HG03521 (cell line): ENCODE results near the gene TTC21A.

Experiments
- ATAC-seq: cut with Tn5 transposase; IDR thresholded peaks from one replicate; pipeline ENCODE4 v1.9.1; 2021; ENCODE audit warnings: mild to moderate bottlenecking, moderate library complexity; ENCODE audit not compliant: unreplicated experiment

TTC21A gene

DNA sequence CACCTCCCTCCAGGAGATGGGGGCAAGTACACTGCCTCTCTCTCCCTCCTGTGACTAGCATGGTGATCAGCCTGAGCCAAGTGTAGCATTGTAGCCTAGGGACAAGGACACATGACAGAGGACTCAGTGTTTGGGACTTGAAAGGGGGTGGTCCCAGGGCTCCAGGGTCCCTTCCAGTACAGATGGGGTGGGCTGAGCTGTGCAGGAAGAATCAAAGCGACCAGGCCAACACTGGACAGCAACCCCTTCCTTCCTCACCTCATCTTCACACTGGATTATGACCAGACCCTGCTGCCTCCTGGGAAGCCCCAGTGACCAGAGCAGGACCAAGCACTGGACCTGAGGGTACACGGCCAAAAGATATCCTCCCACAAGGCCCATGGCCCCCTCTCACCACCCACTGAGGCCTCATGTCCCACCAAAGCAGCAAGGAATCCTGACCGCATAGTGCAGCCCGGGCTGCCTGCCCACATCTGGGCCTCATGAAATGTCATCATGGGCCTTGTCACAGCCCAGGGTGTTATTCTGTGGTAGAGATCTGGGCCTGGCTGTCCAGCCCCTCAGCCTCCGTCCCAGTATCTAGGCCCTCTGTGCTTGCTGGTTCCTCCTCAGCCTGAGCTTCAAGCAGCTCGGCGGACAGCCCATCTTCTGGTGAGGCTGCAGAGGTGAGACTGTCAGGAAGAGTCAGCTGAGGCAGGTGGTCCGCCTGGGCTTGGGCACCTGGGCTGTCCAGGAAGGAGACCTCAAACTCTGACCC, 9.6 kb upstream of the TTC21A start:
- ATAC-seq, result no peak

DNA sequence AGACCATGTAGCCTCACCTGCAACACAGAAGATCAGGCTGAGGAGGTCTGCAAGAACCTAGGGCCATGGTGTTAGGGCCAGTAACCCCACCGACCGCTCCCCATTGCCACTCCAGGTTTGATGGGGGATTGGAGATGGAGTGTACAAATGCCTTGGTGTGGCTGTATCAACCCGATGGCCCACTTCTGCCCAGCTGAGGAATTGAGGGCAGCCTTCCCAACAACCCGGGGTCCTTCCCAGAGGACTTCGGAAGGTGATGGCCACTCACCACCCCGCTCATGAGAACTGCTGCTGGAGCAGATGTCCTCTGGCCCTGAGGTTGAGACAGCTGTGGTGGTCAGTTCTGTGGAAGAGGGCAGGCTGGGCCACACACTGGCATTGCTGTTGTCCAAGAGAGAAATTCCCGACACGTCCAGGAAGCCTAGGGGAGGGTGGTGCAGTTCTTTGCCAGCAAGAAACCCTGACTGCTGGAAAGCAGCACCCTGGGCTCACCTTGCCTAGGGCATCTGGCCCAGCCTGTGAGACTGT, 8.9 kb upstream of the TTC21A start:
- ATAC-seq, result no peak

DNA sequence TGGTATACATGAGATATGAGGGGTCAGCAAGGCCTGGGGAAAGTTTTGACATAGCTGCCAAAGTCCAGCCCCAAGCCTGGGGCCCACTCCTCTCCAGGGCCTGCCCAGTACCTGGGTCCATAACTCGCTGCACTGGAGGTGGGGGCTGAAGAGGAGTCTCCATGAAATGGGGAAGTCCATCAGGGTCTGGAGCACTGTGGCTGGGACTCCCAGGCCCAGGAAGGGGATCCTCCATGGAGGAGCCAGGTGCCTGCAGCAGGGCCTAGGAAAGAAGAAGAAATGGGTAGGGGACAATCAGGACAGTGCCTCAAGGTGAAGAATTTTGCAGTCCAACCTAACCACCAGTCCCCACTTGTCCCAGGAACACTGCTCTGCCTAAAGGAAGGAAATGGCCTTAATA, 8.2 kb upstream of the TTC21A start:
- ATAC-seq, result no peak

- ATAC-seq, result no peak
Measured at GRCh38 chr3:39099738-39100499, 7.6 kb upstream of the TTC21A start.

GRCh38 chr3:39100500-39100886, 7.0 kb upstream of the TTC21A start:
- no peak for ATAC-seq

DNA sequence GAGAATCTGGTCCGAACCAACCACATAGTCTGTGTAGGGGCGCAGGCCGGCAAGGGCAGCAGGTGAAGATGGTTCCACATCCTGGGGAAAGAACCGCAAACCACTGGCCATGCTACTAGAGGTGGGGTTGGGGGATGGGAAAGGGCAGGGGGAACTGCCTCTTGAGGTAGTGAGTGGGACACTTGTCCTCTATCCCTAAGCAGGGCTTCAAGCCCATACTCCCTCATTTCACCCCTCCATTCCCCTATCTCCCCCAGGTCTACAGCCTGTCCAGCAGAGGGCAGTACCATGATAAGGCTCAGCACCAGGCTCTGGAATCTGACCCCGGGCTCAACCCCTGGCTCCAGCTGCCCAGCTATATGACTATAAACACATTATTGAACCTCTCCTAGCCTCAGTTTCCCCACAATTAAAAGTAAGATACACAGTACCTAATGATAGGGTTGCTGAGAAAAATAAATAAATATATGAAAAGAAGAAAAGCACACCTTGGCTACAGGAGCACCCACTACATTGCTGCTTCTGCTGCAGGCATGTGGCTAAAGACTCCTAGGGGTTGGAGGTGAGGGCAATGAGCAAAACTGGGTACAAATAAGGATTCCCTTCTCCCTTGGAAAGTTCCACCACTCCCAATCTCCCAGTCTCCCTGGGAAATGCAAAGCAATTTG, 6.3 kb upstream of the TTC21A start:
- ATAC-seq, result peak; percentile 64

DNA sequence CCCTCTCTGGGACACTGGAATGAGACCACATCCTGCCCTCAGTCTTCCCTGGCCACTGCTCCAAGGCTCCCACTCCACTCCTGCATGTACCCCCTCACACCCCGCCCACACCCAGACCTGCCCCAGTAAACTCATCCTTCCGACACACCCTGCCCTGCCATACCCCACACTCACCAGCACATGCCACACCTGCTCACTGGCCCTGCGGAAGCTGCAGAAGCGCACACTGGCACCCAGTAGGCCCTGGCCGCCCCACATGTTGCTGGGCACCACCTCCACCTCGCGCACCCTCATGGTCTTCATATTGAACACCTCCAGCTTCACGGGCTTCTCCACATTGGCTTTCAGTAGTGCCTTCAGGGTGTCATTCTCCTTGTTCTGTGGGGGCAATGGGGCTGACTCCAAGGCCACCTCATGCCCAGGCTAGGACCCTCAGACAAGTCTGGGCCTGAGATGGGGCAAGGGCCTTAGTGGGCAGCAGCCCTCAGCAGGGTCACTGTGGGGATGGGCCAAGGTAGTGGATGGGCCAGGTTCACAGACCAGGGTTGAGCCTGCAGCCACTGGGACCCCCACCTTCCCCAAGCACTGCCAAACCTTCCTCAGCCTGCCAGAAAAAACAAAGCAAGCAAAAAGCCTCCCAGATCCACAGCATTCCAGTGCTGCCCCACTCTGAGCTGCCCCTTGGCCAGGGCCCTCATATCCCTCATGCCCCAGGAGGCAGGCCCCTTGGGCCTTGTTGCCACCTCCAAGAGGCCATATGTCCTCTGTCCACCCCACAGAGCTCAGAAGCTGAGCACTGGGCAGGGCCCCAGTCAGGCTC, 4.8 kb upstream of the TTC21A start:
- ATAC-seq, result no peak

- no peak for ATAC-seq
Measured at GRCh38 chr3:39103324-39103693, 4.2 kb upstream of the TTC21A start.

DNA sequence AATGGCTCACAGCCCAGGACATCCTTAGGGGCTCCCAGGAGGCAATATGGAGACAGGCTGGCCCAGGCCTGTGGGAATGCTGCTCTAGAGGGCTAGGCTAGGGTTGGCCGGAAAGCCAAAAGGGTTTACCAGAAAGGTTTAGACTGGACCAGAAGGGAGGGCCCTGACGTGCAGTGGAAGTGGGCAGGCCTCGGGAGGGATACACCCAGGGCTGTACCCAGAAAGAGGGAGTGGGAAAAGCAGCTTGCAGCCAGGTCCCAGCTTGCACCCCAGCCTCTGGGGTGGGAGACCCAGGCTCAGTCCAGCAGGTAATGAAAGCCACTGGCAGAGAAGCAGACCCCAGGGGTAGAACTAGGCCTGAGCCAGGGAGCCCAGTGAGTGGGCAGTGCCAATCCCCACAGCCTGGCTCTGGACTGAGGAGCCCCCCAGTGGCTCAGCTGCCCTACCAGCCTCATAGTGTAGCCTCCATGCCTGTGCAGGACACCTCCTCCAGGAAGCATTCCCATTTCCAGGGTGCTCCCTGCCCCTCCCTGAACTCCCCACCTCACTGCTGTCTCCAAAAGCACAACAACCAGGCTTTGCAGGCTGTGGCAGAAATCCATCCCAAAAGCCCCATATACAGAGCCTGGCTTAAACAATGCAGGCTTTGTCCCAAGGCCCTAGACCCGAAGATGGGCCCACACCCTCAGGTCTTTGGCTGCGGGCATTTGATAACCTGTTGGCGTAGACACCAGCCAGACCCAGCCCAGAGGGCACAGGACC, 3.5 kb upstream of the TTC21A start:
- ATAC-seq, result no peak

DNA sequence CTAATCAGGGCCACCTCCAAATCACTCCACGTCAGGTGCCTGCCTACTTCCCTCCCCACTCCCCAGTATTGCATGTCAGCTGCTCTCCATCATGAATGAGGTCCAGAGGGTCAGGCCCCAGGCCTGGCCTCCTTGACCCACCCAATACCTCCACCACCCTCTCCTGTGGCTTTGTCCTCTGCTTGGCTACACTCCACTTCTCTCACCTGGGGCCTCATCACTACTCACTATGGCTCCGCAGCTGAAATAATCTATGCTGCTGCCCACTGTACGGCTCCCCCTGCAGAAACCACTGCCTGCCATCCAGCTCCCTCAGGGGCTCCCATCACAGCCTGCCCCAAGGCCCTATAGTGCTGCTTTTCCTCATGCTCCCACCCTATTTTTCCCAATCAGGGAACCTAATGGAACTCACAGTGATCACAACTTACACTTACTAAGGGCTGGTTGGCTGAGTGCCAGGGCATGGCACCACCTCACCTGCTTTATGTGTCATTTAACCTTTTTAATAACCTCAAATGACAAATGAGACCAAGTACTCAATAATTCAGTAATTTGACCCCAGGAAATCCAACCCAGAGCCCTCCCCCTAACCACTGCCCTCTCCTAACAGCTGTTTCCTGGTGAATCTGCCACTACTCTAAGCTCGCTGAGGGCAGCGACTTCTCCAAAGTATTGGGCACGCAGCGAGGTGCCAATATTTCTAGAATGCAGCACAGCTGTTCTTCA, 2.4 kb upstream of the TTC21A start:
- ATAC-seq, result no peak

GRCh38 chr3:39105687-39106063, 1.8 kb upstream of the TTC21A start:
- ATAC-seq, result no peak

GRCh38 chr3:39106281-39106811, 1.1 kb upstream of the TTC21A start:
- ATAC-seq, result no peak

DNA sequence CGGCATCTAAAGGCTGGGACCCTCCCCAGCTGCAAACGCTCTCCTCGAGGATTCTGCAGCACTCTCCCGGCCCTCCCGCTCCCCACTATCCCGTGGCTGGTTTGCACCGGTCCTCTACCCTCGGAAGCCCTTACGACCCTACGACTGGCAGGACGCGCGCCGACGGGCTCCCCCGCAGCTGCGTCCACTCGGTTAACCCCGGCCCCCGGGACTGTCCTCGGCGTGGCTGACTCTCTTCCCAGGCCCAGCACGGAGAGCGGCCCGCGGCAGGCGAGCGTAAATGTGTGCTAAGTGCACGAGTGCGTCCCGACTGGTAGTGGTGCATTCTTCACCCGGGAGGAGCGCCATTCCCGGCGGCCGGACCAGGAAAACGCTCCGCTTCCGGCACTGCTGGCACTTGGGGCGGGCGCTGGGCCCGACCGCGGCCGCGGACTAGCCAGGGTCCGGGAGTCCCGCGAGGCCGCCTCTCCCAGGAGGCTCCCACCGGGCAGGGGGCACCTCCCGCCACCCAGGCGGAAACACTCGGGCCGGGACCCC, 561 bp upstream of the TTC21A start:
- no peak for ATAC-seq

DNA sequence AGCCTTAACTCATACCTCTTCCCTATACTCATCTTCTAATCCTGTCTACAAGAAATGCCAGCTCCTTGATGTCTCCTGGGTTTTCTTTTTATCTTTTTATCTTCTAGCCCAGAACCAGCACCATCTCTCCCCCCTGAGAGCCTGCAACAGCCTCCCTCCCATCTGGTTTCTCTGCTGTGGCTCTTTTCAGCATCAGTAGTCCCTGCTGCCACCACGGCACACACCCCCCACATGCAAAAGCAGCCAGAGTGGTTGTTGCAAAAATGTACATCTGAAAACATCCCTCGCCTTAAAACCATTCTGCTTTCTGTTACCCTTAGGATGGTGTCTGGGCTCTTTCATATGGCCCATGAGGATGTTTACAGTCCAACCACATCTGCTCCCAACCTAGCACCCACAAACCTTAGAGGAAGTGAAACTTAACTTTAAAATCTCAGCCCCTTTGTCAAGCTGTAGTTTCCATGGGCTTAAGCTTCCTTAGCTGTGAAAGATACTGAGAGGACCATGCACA, 775 bp downstream of the TTC21A start:
- ATAC-seq, result peak; percentile 71

DNA sequence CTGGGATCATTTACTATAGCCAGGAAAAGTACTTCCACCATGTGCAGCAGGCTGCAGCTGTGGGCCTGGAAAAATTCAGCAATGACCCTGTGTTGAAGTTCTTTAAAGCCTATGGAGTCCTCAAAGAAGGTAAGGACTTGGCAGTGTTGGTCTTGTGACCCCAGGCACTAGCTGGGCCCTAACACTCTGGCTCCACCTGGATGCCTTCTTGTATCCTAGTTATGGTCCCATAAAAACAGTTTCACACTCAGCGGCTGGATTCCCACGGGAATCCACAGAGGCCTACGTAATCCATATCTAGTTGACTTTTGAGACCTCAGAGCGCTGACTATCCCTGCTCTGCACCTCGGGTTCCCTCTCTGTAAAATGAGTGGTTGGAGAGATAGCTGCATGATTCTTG, 1.6 kb downstream of the TTC21A start:
- ATAC-seq, result no peak

DNA sequence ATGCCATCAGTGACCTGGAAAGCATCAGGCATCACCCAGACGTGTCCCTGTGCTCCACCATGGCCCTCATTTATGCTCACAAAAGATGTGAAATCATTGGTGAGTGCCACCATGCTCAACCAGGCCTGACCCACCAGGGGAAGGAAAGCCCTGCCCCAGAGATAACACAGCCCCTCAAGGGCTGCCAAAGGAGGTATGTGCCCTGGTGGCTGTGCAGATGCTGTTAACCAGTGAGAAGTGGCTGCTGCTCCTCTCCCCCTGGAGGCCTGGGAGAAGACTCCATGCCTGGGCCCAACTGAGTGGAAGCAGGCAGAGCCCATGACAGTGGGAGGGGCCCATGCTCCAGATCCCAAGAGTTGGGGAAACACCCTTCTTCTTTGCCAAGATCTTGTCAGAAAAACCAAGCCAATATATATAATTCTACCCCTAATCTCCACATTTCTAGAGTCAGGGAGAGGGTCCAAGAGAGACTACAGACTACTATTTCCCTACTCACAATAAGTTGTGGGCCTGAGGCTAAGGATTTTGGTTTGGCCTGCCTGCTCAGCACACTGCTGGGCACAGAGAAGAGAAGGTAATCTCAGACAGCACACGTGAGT, 2.7 kb downstream of the TTC21A start:
- ATAC-seq, result no peak

DNA sequence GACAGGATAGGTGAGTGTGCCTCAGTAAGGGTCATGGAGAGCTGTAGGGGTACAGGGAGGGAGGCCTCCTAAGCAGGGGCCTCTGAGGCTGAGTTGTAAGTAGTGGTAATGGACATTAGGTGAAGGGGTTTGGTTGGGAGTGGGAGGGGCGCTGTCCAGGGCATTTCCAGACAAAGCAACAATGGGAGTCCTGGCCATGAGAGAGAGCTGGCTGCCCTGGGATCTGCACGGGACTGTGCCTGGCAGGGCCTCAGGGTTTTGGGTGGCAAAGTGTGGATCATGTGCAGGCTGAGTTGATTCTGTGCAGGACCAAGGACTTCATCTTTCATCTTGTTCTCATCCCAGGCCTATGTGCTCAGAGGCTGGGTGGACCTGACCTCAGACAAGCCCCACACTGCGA, 4.6 kb downstream of the TTC21A start:
- no peak for ATAC-seq

GRCh38 chr3:39112535-39112934, 5.1 kb downstream of the TTC21A start:
- no peak for ATAC-seq
